Measurements from ENCODE around the gene COL6A1.
"Not testable (repeated sequence)": the region's sequence is repeated elsewhere in the genome, so short reads cannot be mapped to it uniquely, and the experiment has no call there.

Gene COL6A1

GRCh38 chr21:45970674-45971615 lies 10.6 kb upstream of the COL6A1 start:
- no peak for DNase-seq

GRCh38 chr21:45971616-45972352 lies 9.8 kb upstream of the COL6A1 start:
- no peak for DNase-seq

- no peak for DNase-seq
Observed at GRCh38 chr21:45972353-45972715, 9.2 kb upstream of the COL6A1 start.

DNA sequence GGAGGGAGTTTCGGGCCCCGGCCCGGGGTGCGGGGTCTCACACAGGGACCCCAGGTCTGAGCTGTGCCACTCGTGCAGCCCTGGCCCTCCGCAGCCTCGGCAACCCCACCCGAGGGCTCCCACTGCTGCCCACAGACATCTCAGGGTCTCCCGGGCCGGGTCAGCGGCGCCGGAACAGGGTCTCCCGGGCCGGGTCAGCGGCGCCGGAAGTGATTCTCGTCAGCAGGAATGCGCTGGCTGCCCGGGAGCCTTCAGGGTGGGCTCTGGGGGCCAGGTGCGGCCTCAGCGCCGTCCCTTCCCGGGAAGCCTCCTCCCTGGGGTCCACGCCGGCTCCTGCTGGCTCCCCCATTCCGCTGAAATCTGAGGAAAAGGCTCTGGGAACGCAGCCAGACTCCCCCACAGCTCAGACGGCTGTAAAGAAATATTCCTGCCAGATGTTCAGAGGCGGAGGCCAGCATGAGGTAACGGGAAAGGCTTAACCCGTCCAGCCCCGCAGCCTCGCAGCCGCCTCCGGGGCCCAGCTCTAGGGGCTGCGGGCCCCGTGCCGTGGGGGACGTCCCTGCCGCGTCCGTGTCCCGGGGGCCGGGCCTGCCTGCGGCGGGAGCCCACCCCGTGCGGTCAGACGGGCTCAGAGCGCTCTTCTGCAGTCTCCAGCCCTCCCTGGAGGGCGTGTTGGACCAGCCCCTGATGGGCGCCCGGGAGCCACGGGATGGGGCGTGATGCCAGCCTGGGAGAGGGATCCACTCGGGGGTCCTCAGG lies 8.7 kb upstream of the COL6A1 start:
- DNase-seq = no peak

- no peak for DNase-seq
Observed at GRCh38 chr21:45973475-45974072, 8.0 kb upstream of the COL6A1 start.

- no peak for DNase-seq
Observed at GRCh38 chr21:45974073-45975019, 7.2 kb upstream of the COL6A1 start.

DNA sequence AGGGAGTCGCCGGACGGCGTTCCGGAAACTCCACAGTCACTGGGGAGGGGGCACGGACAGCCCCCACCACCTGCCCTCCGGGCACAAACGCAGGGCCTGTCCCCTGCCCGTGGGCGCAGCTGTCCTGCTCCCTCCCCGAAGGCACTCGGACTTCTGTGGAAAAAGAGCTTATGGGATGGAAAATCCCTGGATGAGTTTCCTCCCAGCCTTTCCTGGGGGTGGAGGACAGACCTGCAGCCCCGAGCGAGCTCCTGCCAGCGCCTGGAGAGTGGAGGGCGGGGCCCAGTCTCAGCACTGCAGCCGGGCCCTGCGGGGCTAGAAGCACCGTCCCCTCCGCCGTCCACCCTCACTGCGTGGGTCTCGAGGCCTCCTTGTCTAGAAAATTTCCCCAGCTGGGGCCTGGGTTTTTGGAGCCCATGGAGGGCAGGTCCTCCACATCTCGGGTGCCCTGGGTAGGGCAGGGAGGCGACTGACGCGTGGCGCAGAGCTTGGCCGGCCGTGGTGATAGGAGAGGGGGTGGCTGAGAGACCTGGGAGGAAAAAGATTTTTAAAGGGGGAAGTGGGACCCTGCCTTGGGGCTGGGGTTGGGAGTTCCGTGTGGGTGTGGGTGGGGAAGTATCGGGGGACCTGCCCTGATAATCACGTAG lies 6.4 kb upstream of the COL6A1 start:
- no peak for DNase-seq

DNA sequence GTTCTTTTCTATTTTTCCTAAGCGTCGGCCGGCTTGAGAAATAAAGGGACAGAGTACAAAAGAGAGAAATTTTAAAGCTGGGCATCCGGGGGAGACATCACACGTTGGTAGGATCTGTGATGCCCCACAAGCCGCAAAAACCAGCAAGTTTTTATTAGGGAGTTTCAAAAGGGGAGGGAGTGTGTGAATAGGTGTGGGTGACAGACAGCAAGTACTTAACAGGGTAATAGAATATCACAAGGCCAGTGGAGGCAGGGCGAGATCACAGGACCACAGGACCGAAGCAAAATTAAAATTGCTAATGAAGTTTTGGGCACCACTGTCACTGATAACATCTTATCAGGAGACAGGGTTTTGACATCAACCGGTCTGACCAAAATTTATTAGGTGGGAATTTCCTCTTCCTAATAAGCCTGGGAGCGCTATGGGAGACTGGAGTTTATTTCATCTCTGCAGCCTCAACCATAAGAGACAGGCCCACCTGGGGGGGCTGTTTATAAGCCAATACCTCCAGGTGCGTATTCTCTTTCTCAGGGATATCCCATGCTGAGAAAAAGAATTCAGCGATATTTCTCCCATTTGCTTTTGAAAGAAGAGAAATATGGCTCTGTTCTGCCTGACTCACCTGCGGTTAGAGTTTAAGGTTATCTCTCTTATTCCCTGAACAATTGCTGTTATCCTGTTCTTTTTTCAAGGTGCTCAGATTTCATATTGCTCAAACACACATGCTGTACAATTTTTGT lies 5.7 kb upstream of the COL6A1 start:
- DNase-seq = not testable (repeated sequence)

DNA sequence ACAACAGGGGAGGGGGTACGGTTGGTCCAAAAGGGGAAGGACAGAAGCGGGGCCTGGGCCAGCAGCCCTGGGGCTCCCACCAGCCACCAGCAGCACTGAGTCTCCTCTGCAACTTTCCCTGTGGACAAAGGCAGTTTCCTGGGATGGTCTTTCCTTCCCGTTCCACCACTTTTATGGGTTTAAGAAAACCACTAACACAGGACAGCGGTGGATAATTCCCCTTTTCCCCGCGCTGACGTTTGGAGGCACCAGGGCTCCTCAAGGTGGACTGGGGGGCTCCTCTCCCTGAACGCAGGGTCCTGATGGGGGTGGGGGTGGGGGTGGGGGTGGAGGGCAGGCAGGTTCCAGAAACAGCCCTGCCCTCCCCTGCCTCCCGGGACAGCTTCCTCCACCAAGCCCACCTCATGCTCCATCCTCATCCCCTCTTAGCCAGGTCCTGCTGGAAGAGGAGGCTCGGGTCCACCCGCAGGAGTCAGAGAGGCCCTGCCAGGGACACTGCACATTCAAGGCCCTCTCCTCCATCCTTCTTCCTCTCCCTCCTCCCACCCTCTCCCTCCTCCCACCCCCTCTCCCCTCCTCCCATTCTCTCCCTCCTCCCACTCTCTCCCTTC lies 4.8 kb upstream of the COL6A1 start:
- DNase-seq = no peak

DNA sequence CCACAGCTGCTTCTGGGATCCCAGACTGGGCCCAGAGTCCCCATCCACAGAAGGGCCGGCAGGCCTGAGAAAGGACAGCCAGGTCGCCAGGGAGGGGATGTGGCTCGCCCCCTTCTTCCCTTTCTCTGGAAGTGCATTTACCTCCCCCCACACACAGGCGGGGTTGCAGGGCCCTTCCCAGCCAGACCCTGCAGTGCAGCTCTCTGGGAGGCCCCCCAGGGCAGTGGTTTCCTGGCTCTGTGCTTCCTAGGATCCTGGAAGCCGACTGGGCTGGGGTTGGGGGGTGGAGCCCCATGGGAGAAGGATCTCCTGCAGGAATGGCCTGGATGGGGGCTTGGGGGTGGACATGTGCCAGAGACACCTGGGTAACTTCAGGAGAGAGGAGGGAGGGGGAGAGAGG lies 4.2 kb upstream of the COL6A1 start:
- DNase-seq = no peak

GRCh38 chr21:45979141-45979631 lies 2.4 kb upstream of the COL6A1 start:
- DNase-seq = no peak

DNA sequence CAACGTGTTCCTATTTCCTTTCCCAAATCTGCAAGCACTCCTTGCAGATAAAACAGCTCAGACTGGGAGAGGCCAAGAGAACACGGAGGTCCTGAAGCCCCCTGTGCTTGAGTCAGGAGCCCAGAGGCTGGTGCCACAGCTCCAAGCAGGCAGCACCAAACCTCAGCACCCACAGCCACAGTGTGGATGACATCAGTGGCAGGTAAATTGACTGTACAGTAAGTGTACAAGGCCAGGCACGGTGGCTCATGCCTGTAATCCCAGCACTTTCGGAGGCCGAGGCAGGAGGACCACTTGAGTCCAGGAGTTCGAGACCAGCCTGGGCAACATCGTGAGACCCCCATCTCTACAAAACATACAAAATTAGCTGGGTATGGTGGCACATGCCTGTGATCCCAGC lies 1.9 kb upstream of the COL6A1 start:
- no peak for DNase-seq

DNA sequence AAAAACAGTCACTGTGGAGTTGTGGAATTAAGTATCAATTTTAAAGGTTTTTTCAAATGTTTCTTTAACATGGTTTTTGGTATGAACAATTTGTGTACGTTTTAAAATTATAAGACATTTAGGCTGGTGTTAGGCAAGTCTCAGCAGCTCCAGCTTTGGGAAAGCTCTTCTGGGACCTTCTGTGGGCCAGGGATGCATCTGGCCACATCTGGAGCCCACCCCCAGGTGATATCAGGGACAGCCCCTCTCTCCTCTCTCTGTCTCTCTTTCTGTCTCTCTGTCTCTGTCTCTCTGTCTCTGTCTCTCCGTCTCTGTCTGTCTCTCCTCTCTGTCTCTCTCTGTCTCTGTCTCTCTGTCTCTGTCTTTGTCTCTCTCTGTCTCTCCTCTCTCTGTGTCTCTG lies 1.3 kb upstream of the COL6A1 start:
- no peak for DNase-seq

GRCh38 chr21:45980697-45981096 lies 873 bp upstream of the COL6A1 start:
- no peak for DNase-seq

- DNase-seq = no peak
Observed at GRCh38 chr21:45982092-45982757, 655 bp downstream of the COL6A1 start.

DNA sequence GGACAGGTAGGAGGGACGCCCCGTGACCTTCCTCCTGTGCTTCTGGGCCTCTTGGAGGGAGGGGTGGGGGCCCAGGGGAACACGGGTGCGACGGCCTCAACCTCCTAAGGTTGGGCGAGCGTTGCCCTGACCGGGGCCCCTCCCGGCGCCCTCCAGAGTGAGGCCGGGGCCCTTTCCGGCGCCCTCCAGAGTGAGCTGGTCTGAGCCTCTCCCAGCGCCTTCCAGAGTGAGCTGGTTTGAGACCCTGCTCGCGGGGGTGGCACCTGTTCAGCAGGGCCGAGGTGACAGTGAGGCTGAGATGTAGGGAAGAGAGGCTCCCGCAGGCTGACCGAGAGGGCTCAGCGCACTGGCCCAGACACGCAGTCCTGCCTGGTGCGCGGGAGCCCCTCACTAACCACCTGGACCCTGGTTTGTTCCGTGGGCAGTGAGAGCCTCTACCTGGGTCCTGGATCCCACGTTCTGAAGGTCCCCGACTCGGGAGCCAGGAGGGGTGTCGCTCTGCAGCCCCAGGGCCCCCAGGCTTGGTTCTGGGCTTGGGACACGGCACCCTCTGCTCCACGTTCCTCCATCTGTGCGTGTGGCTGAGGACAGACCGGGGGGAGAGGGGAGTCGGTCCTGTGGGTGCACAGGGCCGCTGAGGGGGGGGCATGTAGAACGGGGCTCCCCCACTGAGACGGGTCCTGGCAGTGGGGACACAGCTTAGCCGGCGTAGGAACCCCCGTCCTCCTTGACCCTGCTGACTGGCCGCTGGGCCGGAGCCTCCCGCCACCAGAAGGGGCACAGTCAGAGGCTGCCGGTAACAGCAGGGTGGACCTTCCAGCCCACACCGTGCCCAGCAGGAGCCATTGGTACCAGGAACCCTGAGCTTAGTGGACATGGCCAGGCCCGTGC lies 1.4 kb downstream of the COL6A1 start:
- DNase-seq = no peak

DNA sequence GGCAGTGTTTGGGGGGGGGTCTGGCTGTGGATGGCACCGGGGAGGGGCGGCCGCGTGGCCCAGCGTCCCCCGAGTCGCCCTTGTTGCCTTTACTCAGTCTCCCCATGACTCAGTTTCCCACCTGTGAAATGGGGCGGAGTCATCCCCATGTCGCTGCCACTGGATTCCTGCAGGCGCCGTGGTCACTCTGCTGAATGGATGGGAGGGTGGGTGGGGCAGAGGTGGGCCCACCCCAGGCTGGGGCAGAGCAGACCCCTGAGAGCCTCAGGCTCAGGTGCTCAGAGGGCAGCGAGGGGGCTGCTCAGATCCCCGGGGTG lies 2.0 kb downstream of the COL6A1 start:
- no peak for DNase-seq

GRCh38 chr21:45983981-45984551 lies 2.5 kb downstream of the COL6A1 start:
- no peak for DNase-seq

Measured in NCI-H2107 (cell line).